ENCODE measurements around the gene ACIN1. TPM values are rescaled to one million over a fixed set of nuclear protein-coding genes. Genes with fewer than 3 reads are reported as not detected.

ACIN1 gene
- total RNA-seq, 2 experiments from 2014 or later, result 212 to 214 TPM

DNA sequence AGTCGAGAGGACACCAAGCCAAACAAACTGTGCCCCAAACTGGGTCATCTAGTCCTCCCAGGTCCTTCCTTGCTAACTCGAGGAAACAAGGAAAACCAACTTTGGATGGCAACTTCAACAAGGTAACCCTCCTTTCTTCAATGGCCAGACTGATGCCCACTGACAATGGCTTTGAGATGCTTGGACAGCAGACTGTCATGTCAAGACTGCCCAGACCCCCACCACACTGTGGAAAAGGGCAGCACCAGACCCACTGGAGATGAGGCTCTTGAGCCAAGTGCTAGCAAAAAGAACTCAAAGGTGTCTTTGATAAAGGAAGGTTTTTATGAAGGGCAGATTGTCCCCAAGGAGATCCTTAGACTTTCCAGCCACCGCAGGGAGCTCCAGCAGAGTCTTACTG lies 28.6 kb downstream of the ACIN1 start:
- Mint-ChIP-seq H3K27ac (no peak overlapping the region), H3K27me3 (no peaks in the 10 kb centered on the region)

DNA sequence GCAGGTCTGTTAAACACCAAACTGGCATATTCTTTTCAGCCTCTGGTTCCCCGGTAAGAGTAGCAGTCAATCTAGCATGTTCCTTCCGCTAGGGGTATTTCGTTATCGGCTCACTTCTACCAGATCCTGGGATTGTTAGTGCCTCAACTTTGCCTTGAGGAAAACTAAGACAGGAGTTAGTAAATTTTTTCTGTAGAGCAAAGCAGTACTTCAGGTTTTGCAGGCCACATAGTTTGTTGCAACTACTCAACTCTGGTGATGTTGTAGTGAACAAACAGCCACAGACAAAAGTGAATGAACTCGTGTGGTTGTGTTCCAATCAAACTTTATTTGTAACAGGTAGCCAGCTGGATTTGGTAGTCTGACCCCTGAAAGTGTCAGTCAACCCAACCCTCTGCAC lies 31.3 kb downstream of the ACIN1 start:
- H3K27me3 Mint-ChIP-seq, result no peaks in the 10 kb centered on the region

More for the DNA sequence above, 28.6 kb downstream of the ACIN1 start:
- peaks cover 9% of the 10 kb centered on the region for H3K4me1 Mint-ChIP-seq
- ATAC-seq (ENCODE audit: low read depth) (no peak), DNase-seq (no peak)
- peaks cover 14% of the 10 kb centered on the region for H3K36me3 Mint-ChIP-seq
- POLR2A ChIA-PET, result no interaction called here
- H3K4me3 Mint-ChIP-seq, result no peak overlapping the region
- H3K9me3 Mint-ChIP-seq, result no peaks in the 10 kb centered on the region

DNA sequence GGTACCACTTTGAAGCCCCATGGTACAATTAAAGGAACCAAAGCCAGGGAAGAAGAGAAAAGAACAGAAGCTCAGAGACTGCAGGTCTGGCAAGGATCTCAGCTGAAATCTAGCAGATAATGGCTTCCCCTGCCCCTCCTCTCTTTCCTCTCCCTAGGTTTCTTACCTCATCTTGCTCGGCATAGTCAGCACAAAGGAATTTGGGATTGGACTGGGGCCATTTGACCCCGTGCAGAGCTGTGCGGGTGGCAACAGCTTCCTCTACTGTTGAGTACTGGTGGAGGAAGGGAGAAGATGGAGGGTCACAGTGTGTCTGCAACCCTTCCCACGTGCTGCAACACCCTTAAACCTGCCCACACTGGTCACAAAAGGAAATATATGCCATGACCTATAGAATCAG lies 32.9 kb downstream of the ACIN1 start:
- Mint-ChIP-seq H3K4me3 (no peak overlapping the region), H3K27ac (no peak overlapping the region), H3K27me3 (peaks cover under 1% of the 10 kb centered on the region), H3K36me3 (peaks cover 11% of the 10 kb centered on the region), H3K4me1 (peaks cover 6% of the 10 kb centered on the region), H3K9me3 (no peaks in the 10 kb centered on the region)
- no peak for ATAC-seq (ENCODE audit: low read depth)
- DNase-seq, result no peak
- POLR2A ChIA-PET, result interaction anchor here (1.1 to 1.6 kb wide), 2 partner anchors 9 to 55 kb away, joined by 4 read pairs; no protein-coding TSS in a partner anchor

More for the DNA sequence above, 31.3 kb downstream of the ACIN1 start:
- ATAC-seq (ENCODE audit: low read depth) (no peak), DNase-seq (no peak)
- POLR2A ChIA-PET, result no interaction called here
- no peak overlapping the region for H3K27ac Mint-ChIP-seq
- no peaks in the 10 kb centered on the region for H3K9me3 Mint-ChIP-seq
- no peak overlapping the region for H3K4me3 Mint-ChIP-seq
- no peaks in the 10 kb centered on the region for H3K4me1 Mint-ChIP-seq
- H3K36me3 Mint-ChIP-seq, result peaks cover 11% of the 10 kb centered on the region

DNA sequence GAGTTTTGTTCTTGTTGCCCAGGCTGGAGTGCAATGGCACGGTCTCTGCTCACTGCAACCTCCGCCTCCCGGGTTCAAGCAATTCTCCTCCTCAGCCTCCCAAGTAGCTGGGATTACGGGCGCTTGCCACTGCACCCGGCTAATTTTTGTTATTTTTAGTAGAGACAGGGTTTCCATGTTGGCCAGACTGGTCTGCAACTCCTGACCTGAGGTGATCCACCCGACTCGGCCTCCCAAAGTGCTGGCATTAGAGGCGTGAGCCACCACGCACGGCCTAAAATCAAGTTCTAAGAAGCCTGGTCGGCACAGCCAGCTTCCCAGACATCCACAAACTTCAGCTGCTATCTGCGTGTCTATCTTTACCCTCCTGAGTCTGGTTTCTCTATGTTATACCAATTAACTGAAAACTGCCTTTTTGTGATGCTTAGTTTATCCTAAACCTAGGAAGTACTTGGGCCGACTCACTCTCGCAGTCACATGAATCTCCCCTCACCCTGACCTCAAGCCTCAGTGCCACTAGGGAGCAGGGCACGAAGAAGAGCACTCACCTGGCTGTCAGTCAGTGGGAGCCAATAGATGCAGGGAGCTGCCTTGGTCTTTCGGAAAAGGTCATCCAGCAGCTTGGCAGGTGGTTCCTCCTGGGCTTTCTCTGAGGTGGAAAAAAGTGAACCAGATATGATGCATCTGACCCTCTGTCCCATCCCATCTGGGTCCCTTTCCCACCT lies 34.2 kb downstream of the ACIN1 start:
- Mint-ChIP-seq H3K27me3 (peaks cover 8% of the 10 kb centered on the region), H3K4me3 (no peak overlapping the region), H3K4me1 (peaks cover 16% of the 10 kb centered on the region), H3K9me3 (no peaks in the 10 kb centered on the region), H3K36me3 (peaks cover 9% of the 10 kb centered on the region), H3K27ac (no peak overlapping the region)
- no peak for ATAC-seq (ENCODE audit: low read depth)
- POLR2A ChIA-PET, result interaction anchor here (0.6 to 1.8 kb wide), 3 partner anchors 46 to 189 kb away, joined by 3 to 4 read pairs (median 4); partner anchors contain the start of gene LRP10
- DNase-seq, result no peak

DNA sequence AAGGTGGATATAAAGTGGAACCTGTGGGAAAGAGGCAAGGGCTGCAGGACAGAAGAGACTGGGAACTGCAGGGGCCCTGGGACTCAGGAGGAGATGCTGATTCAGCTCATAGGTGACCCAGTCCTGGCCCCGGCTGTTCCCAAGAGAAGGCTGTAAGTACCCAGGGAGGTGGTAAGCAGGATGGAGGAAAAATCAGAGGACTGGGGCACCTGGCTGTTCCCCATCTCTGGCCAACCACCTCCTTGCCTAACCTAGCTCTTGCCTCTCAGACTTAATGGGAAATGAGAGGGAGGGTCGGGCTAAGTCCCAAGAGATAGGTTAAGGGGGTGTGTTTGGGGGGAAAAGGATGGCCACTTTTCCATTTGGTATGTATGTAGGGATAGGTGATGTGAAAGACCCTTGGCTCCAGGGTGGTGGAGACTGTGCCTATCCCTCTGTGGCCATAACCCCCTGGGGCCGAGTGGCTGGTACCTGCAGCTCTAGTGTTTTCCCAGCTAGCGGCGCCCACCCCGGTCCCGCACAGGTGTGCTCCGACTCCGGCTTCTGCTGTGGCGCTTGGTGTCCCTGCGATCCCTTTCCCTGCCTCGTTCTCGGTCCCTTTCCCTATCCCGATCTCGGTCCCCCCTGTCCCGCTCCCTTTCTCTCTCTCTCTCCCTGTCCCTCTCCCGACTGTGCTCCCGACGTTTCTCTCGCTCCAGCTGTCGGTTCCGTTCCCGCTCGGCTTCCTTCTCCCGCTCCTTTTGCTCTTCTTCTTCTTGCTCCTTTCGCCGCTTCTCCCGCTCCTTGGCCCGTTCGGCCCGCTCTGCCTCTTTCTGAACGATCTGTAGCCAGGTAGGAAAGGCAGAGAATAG lies 36.1 kb downstream of the ACIN1 start:
- no peak for DNase-seq
- no peak overlapping the region for H3K4me3 Mint-ChIP-seq
- H3K36me3 Mint-ChIP-seq, result peaks cover 6% of the 10 kb centered on the region
- peaks cover 16% of the 10 kb centered on the region for H3K4me1 Mint-ChIP-seq
- peaks cover 8% of the 10 kb centered on the region for H3K27me3 Mint-ChIP-seq
- POLR2A ChIA-PET, result interaction anchor here (0.7 to 1.8 kb wide), 9 partner anchors 12 to 489 kb away, joined by 3 to 12 read pairs (median 5); partner anchors contain the start of gene HAUS4
- no peak overlapping the region for H3K27ac Mint-ChIP-seq
- no peak for ATAC-seq (ENCODE audit: low read depth)
- no peaks in the 10 kb centered on the region for H3K9me3 Mint-ChIP-seq

DNA sequence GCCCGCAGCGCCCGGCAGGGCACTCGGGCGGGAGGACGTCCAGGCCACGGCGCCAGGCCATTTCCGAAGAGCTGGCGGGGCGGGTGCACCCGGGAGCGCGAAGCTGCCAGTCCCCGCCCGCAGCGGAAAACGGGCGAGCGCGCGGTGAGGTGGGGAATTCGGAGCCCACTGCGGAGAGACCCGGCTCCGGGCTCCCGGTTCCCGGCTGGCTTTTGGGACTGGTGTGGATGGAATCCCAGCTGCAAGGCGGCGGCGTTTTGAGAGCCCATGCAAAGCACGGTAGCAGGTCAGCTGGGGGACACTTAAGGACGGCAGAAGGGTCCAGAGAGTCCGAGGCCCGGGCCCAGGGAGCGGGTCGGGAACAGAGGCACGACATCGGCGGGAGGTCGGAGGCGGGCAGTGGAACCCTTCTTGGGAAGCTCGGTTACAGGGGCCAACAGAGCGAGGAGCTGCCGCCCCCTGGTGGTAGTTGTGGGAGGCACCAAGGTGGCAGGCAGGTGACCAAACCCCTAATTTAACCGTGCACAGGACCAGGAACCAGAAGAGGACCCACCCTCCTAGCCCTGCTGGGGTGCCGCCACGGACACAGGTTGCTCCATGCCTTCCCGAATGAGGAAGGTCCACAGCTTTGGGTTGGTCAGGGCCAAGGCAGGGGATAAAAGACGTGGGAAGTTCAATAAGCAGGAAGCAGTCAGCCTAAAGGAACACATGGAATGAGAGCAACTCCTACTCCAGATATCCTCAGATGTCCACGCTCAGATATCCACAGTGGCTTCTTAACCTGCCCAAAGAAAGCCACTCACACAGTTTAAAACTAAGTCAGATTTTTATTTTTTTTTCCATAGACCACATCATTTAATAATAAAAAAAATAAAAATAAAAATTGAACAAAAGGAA lies 36.9 kb downstream of the ACIN1 start:
- Mint-ChIP-seq H3K4me1 (peaks cover 16% of the 10 kb centered on the region), H3K27me3 (peaks cover 8% of the 10 kb centered on the region), H3K36me3 (peaks cover 3% of the 10 kb centered on the region), H3K27ac (no peak overlapping the region), H3K4me3 (peak overlapping the region; percentile 81), H3K9me3 (no peaks in the 10 kb centered on the region)
- DNase-seq, result peak; percentile 90
- POLR2A ChIA-PET, result interaction anchor here (0.5 to 1.8 kb wide), 12 partner anchors 14 to 1546 kb away, joined by 3 to 12 read pairs (median 4); partner anchors contain the start of gene HAUS4
- ATAC-seq (ENCODE audit: low read depth), result peak; percentile 71

DNA sequence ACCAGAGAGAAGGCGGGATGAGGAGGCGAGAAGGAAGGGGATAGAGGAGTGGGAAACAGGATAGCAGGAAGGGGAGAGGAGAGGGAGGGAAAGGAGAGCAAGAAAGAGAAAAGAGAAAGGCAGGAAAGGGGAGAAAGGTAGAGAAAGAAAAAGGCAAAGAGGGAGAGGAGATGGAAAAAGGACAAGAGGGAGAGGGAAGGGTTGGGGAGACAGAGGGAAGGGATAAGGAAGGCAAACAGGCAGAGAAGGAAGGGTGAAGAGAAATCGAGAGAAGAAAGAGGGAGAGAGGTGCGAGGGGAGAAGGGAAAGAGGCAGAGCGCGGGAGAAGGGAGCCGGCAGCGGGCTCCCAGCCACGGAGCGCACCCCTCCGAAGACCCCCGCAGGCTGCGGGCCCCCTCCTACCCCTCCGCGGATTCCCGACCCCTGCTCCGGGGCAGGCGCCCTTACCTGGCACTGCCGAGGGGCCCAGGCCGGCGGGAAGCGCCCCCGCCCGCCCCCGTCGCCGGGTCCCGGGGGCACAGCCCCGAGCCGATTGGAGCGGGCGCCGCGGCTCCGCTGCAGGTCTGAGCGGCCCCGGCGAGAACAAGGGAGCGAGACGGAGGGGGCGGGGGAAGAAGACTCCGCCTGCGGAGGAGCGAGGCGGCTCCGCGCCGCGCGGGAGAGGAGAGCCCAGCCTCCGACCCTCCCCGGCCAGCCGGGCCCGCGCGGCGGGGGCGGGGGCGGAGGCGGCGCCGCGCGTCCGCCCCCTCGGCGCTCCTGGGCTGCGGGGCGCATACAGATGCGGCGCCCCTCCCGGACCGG lies 37.8 kb downstream of the ACIN1 start, which contains the start of gene CDH24:
Gene CDH24, minus strand, starts transcription at position 565 of the 801 bp plus-strand sequence. CDS start 1,787 bp downstream, outside the sequence.
- no peaks in the 10 kb centered on the region for H3K9me3 Mint-ChIP-seq
- ATAC-seq (ENCODE audit: low read depth), result peak; percentile 76
- POLR2A ChIA-PET, result interaction anchor here (0.5 to 2.6 kb wide), 13 partner anchors 14 to 1546 kb away, joined by 3 to 12 read pairs (median 5); partner anchors contain the start of gene HAUS4
- H3K4me1 Mint-ChIP-seq, result peaks cover 16% of the 10 kb centered on the region
- H3K4me3 Mint-ChIP-seq, result peak within 1 kb of the TSS; percentile 81
- peaks cover 8% of the 10 kb centered on the region for H3K27me3 Mint-ChIP-seq
- peak; percentile 81 for DNase-seq
- peak within 1 kb of the TSS; percentile 35 for H3K27ac Mint-ChIP-seq
- peaks cover 3% of the 10 kb centered on the region for H3K36me3 Mint-ChIP-seq

DNA sequence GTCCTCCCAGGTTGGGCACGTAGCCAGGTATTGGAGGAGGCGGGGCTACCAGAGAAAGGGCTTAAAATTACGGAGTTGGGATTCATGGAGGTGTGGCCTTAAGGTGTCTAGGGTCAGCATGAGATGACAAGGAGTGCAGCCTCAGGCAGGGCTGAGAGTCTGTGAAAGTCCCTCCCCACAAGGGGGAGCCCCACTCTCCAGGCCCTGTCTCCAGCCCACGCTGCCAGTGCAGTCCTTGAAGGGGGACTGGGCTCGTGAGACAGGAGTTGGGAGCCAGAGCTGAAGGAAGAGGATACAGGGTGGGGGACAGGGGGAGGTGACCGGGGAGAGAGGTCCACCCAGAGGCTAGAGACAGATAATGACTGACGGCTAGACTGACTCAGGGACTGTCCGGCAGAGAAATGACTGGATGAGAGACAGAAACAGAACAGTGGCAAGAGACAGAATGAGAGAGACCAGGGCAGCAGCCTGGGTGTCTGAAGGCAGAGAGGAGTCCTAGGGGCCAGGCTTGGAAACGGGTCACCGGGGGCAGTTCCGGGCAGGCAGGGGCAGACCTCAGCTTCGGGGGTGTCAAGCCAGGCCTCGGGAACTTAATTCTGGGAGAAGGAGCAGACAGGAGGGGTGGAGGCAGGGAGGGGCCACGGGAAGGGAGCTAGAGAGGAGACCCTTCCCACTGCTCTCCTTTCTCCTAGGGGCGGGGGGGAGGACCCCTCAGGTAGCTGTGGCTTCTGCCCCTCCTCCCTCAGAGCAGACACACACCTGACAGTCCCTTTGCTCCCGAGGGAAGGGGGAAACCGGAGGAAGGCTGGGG lies 38.6 kb downstream of the ACIN1 start:
- ATAC-seq (ENCODE audit: low read depth) (peak; percentile 65), DNase-seq (peak; percentile 73)
- peak overlapping the region; percentile 80 for H3K4me3 Mint-ChIP-seq
- H3K27ac Mint-ChIP-seq, result peak overlapping the region; percentile 35
- no peaks in the 10 kb centered on the region for H3K9me3 Mint-ChIP-seq
- H3K27me3 Mint-ChIP-seq, result peaks cover 8% of the 10 kb centered on the region
- H3K36me3 Mint-ChIP-seq, result peaks cover 3% of the 10 kb centered on the region
- peaks cover 16% of the 10 kb centered on the region for H3K4me1 Mint-ChIP-seq
- POLR2A ChIA-PET, result interaction anchor here (0.6 to 2.6 kb wide), 3 partner anchors 32 to 70 kb away, joined by 3 to 9 read pairs (median 3); no protein-coding TSS in a partner anchor

DNA sequence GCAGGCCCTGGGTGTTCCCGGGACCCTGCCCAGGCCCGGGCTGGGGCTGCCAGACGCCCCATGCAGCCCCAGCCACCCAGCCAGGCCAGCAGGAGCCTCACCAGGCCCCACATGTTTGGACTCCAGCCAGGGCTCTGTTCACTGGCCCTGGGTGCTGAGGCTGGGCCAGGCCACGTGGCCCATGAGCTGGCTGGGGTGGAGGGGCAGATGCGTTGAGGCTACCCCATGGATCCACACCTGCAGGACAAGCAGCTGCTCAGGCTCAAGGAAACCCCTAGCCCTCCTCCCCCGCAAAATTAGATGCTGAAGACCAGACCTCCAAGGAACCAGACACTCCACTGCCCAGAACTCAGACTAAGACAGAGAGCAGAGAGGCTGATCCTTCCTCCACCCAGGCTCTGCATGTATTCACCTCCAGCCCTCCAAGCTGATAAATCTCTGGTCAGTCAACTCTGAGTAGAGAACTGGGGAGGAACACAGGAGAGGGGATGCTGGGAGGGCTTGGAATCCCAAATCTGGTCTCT lies 39.3 kb downstream of the ACIN1 start:
- DNase-seq, result no peak
- Mint-ChIP-seq H3K36me3 (peaks cover 3% of the 10 kb centered on the region), H3K9me3 (no peaks in the 10 kb centered on the region), H3K27ac (no peak overlapping the region), H3K27me3 (peaks cover 8% of the 10 kb centered on the region), H3K4me1 (peaks cover 16% of the 10 kb centered on the region), H3K4me3 (no peak overlapping the region)
- no peak for ATAC-seq (ENCODE audit: low read depth)
- POLR2A ChIA-PET, result interaction anchor here (2.6 kb wide), 1 partner anchor 69 kb away, joined by 9 read pairs; no protein-coding TSS in a partner anchor

DNA sequence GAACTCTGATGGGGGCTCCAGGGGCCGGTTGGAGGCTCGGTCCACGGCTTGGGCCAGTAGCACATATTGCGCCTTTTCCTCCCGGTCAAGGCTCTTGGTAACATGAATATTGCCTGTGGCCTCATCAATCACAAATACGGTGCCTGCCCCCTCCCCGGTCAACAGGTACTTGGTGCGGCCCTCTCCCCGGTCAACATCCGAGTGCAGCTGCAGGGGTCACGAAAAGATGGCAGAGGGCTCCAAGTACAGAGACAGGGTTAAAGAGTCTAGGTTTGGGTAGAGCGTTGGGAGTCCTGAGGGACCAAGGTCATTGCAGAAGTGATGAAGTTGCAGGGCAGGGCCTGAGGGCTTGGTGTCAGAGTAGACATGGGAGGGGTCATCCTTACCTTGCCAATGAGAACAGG lies 39.8 kb downstream of the ACIN1 start:
- H3K4me1 Mint-ChIP-seq, result peaks cover 16% of the 10 kb centered on the region
- H3K27ac Mint-ChIP-seq, result no peak overlapping the region
- no peak overlapping the region for H3K4me3 Mint-ChIP-seq
- peaks cover 3% of the 10 kb centered on the region for H3K36me3 Mint-ChIP-seq
- H3K9me3 Mint-ChIP-seq, result no peaks in the 10 kb centered on the region
- no peak for ATAC-seq (ENCODE audit: low read depth)
- H3K27me3 Mint-ChIP-seq, result peaks cover 8% of the 10 kb centered on the region
- POLR2A ChIA-PET, result interaction anchor here (0.5 to 2.6 kb wide), 3 partner anchors 60 to 484 kb away, joined by 3 to 9 read pairs (median 5); no protein-coding TSS in a partner anchor
- DNase-seq, result no peak

Measured in activated naive CD8-positive, alpha-beta T cell treated with anti-CD3 and anti-CD28 coated beads, Interleukin-2, amount 10 ng/mL, durations not matched to agents 7 days and 5 days (primary cell).